ENCODE results near the gene PDP2. TPM values are rescaled to one million over a fixed set of nuclear protein-coding genes. Genes with fewer than 3 reads are reported as not detected.
"Not testable (repeated sequence)": the region's sequence is repeated elsewhere in the genome, so short reads cannot be mapped to it uniquely, and the experiment has no call there.

PDP2 gene
- total RNA-seq, 1 donor from 2014 or later, result 9.0 TPM

DNA sequence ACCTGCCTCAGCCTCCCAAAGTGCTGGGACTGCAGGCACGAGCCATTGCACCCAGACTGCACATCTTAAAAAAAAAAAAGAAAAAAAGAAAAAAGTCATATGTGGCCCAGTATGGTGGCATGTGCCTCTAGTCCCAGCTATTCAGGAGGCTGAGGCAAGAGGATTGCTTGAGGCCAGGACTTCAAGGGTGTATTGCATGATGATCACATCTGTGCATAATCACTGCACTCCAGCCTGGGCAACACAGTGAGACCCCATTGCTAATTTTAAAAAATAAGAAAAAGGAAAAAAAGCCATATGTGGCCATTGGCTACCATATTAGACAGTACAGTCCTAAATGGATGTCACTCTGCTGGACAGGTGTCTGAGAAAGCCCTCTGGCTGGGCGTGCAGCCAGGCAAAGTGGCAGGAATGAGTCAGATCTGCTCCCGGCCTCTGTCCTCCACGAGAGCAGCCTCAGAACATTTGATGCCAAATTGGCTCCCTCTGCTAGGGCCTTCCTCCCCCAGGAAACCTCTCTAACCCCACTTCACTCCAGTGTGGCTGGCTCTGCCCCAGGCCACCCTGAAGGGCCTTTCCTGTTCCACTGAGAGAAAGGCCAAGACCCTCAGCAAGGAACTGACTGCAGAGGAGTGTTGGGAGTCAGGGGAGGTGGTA, 21.4 kb upstream of the PDP2 start:
- no peak for DNase-seq (ENCODE audit: low spot score)
- H3K9me3 Mint-ChIP-seq (ENCODE audit: low read depth), result no peaks in the 10 kb centered on the region
- no peaks in the 10 kb centered on the region for H3K36me3 Mint-ChIP-seq (ENCODE audit: low read depth)
- H3K27me3 Mint-ChIP-seq (ENCODE audit: low read depth), result no peaks in the 10 kb centered on the region
- no peak for TF ChIP-seq CTCF (IDR thresholded peaks at IDR 0.05)
- H3K27ac Mint-ChIP-seq (ENCODE audit: unreplicated experiment), result peak overlapping the region; percentile 45
- no peak overlapping the region for H3K4me3 Mint-ChIP-seq (ENCODE audit: unreplicated experiment)
- H3K4me1 Mint-ChIP-seq (ENCODE audit: low read depth), result peaks cover 14% of the 10 kb centered on the region

DNA sequence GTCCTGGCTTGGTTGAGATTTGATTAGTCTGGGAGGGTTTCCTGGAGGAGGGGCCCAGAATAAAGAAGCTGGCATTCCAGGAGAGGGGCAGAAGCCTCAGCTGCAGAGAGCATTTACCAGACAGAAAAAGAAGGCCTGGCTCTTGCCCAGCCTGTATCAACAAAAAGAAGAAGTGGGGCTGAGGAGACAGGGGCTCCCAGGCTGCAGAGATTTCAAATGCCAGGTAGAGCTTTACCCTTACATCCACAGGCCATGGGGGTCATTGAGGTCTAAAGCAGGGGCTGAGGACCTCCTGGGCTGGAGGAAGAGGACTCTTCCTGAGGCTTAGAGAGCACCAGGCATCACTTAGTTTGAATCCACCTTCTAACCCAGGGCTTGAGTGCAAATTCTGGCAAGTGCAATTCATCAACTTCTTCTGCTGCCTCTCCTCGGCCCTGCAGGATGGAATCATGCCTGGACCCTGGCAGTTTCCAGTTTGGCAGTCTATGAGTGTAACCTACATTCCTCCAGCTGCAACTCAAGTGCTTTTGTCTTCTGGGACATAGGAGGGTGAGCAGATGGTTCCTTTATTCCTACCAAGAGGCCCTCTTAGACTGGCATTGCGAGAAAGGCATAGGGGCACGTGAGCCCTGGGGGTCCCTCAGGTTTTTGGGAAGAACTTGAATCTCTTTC, 20.8 kb upstream of the PDP2 start:
- Mint-ChIP-seq H3K27me3 (ENCODE audit: low read depth) (no peaks in the 10 kb centered on the region), H3K27ac (ENCODE audit: unreplicated experiment) (peak overlapping the region; percentile 45), H3K9me3 (ENCODE audit: low read depth) (no peaks in the 10 kb centered on the region), H3K4me1 (ENCODE audit: low read depth) (peaks cover 14% of the 10 kb centered on the region), H3K36me3 (ENCODE audit: low read depth) (no peaks in the 10 kb centered on the region), H3K4me3 (ENCODE audit: unreplicated experiment) (no peak overlapping the region)
- no peak for DNase-seq (ENCODE audit: low spot score)
- TF ChIP-seq CTCF (IDR thresholded peaks at IDR 0.05), result no peak

DNA sequence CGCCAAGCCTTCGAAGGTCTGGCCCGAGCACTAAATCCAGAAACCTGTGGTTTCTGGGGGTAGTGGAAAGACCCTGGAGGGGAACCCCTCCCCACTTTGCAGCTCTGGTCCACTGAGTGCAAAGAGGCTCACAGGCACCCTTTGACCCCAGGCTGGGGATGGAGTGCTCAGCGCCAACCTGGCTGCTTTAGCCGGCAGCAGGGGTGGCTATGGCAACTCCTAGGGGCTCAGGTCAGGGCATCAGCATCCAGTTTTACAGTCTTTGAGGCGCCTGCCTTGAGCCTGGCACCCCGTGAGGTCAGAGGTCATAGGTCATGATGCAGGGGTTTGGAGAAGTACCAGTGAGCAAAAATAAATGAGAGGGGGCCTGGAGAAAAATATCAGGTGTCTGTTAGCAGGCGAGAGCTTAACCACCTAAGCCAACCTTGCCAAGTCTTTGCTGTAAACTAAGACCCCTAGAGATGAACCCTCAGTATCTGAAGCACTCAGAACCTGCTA, 18.2 kb upstream of the PDP2 start:
- Mint-ChIP-seq H3K36me3 (ENCODE audit: low read depth) (no peaks in the 10 kb centered on the region), H3K4me1 (ENCODE audit: low read depth) (peaks cover 14% of the 10 kb centered on the region), H3K4me3 (ENCODE audit: unreplicated experiment) (no peak overlapping the region), H3K27ac (ENCODE audit: unreplicated experiment) (no peak overlapping the region), H3K9me3 (ENCODE audit: low read depth) (no peaks in the 10 kb centered on the region), H3K27me3 (ENCODE audit: low read depth) (no peaks in the 10 kb centered on the region)
- TF ChIP-seq CTCF (IDR thresholded peaks at IDR 0.05), result no peak
- DNase-seq (ENCODE audit: low spot score), result peak; percentile 44

- Mint-ChIP-seq H3K36me3 (ENCODE audit: low read depth) (no peaks in the 10 kb centered on the region), H3K4me1 (ENCODE audit: low read depth) (peaks cover 14% of the 10 kb centered on the region), H3K27ac (ENCODE audit: unreplicated experiment) (no peak overlapping the region), H3K4me3 (ENCODE audit: unreplicated experiment) (no peak overlapping the region), H3K9me3 (ENCODE audit: low read depth) (no peaks in the 10 kb centered on the region), H3K27me3 (ENCODE audit: low read depth) (no peaks in the 10 kb centered on the region)
- DNase-seq (ENCODE audit: low spot score), result no peak
- TF ChIP-seq CTCF (IDR thresholded peaks at IDR 0.05), result no peak
Measured at GRCh38 chr16:66863707-66864106, 16.6 kb upstream of the PDP2 start.

DNA sequence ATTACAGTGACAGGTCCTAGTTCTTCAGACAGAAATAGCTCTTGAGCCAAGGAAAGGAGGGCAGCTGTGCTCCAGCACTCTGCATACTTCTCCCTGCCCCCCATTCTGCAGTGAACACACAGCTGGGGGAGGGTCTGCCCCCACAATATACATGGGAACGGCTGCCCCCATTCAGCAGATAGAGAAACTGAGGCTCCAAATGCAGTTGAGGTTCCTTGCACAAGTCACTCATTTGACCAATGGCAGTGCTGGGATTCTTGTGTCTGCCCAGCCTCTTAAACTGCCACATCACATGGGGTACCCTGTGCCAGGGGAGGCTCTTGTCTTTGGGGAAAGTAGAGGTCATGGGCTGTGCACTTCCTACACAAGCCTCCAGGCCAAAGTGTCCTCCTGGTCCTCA, 10.9 kb upstream of the PDP2 start:
- TF ChIP-seq CTCF (IDR thresholded peaks at IDR 0.05), result no peak
- Mint-ChIP-seq H3K27me3 (ENCODE audit: low read depth) (no peaks in the 10 kb centered on the region), H3K4me3 (ENCODE audit: unreplicated experiment) (no peak overlapping the region)

DNA sequence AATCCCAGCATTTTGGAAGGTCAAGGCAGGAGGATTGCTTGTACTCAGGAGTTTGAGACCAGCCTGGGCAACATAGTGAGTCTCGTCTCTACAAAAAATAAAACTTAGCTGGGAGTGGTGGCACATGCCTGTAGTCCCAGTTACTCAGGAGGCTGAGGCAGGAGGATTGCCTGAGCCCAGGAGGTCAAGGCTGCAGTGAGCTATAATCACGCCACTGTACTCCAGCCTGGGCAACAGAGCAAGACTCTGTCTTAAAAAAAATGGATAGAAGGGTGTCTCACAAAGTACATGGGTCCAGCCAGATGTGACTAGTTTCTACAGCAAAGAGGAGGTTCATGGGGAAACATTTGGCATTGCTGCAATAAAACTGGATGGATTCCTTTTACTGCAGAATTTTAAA, 9.0 kb upstream of the PDP2 start:
- H3K36me3 Mint-ChIP-seq (ENCODE audit: low read depth); H3K27ac Mint-ChIP-seq (ENCODE audit: unreplicated experiment); DNase-seq (ENCODE audit: low spot score); H3K27me3 Mint-ChIP-seq (ENCODE audit: low read depth); H3K4me3 Mint-ChIP-seq (ENCODE audit: unreplicated experiment); H3K9me3 Mint-ChIP-seq (ENCODE audit: low read depth): not testable (repeated sequence)
- peaks cover 27% of the 10 kb centered on the region for H3K4me1 Mint-ChIP-seq (ENCODE audit: low read depth)

More for the DNA sequence above, 10.9 kb upstream of the PDP2 start:
- H3K4me1 Mint-ChIP-seq (ENCODE audit: low read depth), result peaks cover 15% of the 10 kb centered on the region
- no peaks in the 10 kb centered on the region for H3K36me3 Mint-ChIP-seq (ENCODE audit: low read depth)
- H3K27ac Mint-ChIP-seq (ENCODE audit: unreplicated experiment), result no peak overlapping the region
- DNase-seq (ENCODE audit: low spot score), result no peak
- no peaks in the 10 kb centered on the region for H3K9me3 Mint-ChIP-seq (ENCODE audit: low read depth)
